GM19328 (cell line): ENCODE measurements around the gene SLC6A13.

Experiments
- ATAC-seq: cut with Tn5 transposase; IDR thresholded peaks from one replicate; pipeline ENCODE4 v1.9.1; 2021; ENCODE audit warnings: mild to moderate bottlenecking, moderate library complexity; ENCODE audit not compliant: unreplicated experiment

SLC6A13 gene

DNA sequence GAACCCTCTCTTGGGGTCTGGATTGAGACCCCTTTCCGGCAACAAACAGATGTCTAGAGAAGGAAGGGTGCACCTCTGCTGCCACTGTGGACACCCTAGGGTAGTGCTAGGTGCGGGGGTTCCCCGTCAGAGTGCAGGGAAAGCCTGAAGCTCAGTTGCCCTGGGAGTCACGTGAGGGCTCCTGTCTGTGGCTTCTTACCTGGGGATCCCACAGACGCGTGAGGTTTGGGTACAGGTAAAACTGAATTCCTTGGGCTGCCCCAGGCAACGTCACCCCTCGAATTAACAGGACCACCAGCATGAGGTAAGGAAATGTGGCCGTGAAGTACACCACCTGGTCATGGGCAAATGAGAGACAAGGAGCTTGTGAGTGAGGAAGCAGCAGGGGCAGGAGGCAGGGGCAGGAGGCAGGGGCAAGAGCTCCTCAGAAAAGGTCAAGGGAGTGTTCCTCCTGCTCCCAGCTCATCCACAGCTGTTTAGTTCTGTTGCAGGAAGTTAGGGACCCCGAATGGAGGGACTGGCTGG, 27.7 kb downstream of the SLC6A13 start:
- no peak for ATAC-seq

DNA sequence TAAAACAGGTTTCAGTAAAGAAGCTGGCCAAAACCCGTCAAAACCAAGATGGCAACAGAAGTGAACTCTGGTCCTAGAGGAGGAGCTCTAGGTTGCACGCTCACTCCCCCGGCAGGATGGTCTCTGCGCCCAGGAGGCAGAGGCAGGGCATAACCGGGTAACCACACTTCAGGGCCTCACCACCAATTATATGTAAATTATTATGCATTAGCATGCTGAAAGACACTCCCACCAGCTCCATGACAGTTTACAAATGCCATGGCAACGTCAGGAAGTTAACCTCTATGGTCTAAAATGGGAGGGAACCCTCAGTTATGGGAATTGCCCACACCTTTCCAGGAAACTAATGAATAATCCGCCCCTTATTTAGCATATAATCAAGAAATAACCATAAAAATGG, 28.6 kb downstream of the SLC6A13 start:
- no peak for ATAC-seq

DNA sequence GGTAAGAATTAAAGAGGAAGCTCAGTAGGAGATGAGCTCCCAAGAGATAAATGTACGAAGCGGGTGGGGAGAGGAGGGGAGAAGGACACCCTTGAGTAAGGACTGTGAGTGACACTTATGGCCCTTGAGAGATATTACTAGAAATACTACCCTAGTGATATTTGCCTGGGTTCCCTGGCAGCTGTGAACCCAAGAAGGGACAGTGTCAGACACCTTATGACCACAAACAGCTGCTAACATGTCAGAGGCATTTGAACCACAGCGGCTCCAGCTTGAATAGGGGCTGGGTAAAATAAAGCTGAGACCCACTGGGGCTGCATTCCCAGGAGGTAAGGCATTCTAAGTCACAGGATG, 29.0 kb downstream of the SLC6A13 start:
- no peak for ATAC-seq

DNA sequence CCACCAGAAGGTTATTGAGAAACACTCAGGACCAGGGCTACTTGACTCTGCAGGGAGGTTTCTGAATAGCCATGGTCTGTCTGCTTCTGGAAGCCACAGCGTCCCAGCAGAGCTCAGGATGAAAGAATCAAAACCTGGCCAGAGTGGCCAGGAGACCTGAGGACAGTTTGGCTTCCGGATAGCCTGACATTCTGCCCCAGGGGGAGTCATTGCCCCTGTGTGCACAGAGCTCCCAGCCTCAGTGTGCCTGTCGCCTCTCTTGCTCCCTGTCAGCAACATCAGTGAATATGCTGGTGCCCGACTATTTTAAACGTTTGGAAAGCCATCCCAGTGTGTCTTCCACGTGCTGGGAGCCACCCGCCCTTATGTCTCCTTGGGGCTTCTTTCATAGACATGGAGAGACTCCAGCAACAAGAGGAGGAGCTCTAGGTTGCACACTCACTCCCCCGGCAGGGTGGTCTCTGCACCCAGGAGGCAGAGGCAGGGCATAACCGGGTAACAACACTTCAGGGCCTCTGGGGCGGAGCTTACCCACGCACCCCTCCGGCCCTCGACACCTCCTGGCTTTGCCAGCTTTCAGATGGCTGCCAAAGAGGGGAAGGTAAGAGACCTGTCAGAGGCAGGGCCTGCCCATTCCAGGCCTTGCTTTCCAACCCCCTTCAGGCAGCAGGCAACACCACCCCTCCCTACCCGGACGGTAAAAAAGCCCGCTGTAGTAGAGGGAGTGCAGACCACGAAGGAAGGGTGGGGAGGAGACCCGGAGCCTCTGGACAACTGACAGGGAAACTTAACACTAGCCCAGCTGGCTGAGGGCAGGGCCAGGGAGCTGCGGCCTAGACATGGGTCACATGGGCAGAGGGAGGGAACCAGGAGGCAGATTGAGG, 29.7 kb downstream of the SLC6A13 start:
- no peak for ATAC-seq

DNA sequence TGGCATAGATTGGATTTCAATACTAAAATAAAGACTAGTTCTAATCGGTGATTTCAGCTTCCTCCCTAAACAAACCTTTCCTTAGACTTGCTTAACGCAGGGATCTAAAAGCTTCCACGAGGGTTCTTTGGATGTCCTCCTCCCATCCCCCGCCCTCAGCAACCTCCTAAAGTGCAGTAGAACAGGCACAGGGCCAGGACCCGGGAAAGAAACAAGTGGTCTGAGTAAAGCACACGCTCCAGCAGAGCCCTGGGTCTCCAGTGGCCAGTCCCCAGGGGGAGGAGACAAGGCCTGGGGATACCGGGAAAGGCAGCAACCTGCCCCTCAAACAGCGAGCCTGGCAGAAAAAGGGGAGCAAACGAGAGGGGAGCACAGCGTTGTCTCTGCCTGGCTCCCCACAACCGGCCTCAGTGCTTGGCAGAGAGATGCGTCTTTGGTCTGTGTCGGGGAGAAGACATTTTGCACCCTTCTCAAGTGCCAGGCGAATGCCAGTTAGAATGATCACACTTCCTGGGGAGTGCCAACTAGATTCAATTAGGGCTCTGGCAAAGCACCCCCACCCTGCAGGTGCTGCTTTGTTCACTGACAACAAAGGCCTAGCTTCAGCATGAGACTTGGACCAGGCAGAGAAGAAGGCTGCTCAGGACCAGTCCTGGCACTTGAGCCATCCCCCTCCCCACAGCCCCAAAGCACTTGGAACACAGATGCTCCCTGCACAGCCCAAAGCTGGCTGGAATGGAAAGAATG, 31.5 kb downstream of the SLC6A13 start:
- ATAC-seq: no peak

DNA sequence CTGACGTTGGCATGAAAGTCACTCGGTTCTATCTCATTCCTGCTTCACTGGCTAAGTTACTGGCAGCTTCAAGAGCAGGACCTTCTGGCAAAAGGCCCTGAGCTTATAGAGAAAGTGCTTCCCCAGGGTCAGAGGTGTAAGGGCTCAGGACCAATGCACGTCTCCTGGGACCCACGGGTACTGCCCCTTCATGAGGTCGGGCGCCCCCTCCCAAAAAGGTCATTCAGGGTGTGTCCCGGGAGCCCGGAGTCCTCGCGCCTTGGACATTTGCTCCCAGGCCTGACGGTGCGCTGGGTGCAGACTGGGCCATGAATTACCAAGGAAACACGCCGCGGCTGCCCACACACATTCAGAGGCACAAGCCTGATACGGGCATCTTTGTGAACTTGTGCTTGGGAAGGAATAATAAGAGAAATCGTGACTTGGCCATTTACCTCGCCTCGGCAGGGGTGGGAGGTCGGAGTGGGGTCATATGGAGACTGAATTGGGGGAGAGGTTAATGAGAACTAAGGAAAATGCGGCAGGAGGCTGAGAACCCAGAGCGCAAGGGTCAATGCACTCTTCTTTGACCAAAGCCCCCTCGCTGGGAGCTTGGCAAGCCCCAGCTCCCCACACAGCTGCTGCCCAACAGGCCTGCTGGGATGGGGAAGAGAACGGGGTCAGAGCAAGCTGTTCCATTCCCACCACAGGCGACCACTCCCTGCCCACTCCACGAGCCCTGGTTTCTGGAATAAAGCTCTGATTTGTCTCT, 33.0 kb downstream of the SLC6A13 start:
- no peak for ATAC-seq

DNA sequence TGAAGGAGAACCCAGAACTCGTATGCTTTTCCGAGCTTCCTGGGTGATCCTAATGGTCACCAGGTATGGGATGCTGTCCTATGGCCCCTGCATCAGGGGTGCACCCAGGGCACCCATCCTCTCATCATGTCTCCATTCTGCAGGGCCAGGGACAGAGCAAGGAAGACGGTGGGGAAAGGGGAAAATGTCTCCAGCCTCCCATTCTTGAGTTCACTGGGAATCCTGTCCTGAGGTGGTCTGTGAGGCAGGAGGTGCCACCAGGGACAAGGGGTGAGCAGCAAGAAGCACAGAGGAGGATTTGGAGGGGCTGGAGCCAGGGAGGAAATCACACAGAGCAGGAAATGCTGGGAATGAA, 33.8 kb downstream of the SLC6A13 start:
- ATAC-seq: no peak

DNA sequence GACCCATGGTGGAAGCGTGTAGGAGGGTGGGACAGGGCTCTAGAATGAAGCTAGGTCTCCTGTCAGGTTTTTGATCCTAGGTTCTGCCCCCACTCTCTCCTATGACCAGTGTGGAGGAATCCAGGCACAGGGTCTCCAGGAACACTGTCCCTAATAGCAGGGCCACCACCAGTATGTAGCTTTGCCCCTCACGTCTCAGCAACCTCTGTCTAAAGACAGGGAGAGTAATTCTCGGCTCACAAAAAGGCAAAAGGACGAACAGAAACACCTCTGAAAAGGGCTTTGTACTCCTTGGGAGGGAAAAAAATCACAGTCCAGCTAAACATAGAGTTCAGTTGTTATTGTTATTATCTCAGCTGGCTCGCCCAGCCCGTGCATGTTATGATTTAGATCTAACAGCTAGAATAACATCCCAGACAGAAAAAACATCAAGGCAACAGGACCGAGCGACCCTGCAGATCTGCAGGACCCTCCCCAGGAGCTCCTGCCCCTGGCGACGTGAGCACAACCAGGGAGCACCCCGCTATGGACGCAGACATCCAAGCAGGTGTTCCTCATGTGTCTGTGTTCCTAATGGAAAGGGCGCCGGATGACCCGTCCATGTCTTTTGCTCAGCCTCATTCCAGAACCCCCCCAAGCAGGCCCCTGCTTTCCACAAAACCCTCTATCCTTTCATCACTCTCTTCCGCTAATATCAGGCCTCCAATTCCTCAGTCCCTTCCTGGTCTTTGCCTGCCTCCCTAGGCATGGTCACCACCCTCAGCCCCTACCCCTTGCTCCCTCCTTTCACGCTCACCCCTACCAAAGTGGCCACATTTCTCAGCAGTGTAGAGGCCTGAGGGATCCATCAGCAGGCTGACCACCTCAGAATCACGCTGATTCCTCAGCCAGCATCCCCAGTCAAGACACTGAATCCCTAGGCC, 34.5 kb downstream of the SLC6A13 start:
- ATAC-seq: no peak

DNA sequence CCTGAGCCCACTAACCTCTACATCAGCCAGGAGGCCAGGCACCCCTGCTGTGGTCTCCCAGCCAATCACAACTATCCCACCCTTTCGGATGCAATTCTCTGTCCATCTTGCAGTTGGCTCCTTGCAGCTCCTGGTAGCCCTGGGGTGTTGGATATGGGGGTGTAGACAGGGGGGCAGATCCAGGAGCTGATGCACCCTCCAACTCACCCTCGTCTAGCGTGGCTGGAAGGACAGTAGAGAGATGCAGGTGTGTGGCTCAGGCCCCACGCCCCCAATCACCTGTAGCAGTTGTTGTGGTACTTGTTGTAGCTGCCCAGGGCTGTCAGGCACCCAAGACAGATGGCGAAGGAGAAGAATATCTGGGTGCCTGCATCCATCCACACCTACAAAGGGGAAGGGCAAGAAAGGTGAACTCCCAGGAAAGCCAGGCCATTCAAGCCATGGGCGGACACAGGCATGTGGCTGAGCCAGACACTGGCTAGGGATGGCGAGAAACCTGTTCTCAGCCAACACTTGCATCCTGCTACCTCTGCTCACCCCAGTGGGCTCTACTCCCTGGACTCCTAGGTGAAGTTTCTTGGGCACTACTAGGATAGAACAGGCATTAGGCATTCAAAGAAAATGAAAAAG, 35.2 kb downstream of the SLC6A13 start:
- ATAC-seq: no peak

DNA sequence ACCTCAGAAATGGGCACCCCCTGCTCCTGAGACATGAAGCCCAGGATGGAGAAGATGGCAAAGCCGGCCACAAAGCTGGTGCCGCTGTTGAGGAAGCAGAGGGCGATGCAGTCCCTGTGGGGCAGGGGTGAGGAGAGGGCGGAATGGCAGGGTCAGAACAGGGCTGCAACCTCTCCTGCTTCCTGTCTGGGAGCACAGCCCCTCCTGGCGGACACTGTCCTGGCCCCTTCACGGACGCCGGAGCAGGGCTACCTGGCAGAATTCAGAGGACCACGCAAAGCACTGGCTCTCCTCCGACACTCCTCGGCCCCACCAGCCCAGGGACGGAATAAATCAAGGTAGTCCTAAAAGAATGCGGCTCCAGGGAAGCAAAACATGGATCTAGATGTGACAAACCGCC, 36.2 kb downstream of the SLC6A13 start:
- no peak for ATAC-seq

DNA sequence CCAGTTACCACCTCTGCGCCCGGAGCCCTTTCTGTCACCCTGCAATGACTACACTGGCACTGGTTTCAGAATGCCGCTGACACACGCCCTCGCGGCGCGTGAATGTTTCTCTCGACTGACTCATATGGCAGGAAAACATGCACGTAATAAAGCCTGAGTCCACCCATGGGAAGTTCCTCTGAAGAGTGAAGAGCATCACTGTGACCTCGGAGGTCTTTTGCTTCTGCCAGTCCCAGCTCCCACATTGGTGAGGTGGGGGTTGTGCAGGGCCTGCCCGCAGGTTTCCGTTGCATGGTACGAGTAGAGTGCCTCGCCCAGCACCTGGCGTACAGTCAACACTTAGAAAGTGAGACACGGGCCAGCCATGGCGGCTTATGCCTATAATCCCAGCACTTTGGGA, 37.6 kb downstream of the SLC6A13 start:
- ATAC-seq: no peak

DNA sequence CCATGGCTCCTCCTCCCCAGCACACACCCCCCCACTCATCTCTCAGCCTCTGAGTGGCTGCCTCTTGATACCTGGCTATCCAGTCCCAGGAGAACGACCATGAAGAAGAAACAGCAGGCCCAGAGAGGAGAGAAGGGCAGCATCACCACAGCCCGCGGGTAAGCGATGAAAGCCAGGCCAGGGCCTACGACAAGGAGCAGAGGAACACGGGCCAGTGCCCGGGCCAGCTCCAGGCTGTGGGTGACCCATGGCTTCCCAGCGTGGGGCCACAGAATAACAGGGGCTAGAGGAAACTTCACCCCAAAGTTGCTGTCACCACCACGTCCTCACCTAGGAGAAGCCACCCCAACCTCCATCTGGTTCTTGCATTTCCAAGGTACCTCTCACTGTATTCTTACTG, 38.3 kb downstream of the SLC6A13 start:
- no peak for ATAC-seq

DNA sequence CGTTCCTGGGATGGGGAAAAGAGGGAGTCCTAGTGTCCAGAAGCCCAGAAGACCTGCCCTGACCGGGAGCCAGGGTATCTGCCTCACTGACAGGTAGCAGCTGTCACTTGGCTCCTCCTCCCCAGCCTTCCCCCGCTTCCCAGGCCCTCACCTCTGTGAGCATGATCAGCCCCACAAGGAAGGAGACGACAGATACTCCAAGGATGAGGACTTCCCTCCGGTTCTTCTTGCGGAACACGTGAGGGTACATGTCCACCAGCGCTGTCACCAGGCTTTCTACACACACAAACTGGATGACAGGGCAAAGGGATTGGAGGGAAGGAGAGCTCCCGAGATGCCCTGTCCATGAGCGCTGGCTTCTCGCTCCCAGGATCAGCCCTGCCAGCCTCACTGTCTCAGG, 38.8 kb downstream of the SLC6A13 start:
- no peak for ATAC-seq

DNA sequence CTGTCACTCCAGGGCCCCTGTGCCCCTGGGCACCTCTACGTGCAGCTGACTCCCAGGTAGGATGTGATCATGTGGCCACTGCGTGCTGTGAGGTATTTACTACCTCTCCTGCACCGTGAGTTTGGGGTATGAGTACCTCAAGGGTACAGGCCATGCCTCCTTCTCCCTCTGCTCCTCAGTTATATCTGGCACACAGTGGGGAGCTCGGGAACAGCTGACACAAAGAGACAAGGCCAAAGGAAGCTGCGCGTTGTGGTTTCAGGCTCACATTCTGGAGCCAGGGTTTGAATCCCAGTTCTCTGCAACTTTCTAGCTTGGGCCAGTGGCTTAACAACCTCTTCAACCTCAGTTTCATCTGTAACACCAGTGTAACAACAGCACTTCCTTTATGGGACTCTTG, 40.9 kb downstream of the SLC6A13 start:
- no peak for ATAC-seq

DNA sequence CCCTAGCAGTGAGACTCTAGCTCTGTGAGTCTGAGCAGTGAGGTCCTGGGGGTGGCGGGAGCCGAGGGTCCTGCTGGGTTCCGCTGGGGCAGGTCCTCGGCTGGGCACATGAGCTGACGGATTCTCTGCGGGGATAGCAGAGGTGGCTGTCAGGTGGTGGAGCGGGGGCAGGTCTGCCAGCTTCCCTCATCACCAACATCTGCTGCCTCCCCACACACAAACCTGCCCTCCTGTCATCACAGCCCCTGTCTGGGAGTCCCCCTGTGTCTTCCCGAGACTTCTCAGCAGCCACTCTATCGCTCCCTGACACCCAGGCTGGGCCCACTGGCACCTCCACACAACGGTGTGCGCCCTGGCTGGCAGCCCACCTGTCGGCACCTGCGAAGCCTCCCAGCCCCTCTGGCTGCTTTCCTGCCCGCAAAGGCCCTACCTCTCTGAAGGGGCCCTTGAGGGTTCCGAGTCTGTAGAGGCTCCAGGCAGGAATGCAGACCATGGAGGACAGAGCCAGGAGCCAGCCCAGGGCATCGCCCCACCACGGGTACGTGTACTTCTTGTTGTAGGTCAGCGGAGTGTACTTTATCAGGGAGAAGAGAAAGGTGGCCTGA, 41.6 kb downstream of the SLC6A13 start:
- no peak for ATAC-seq

DNA sequence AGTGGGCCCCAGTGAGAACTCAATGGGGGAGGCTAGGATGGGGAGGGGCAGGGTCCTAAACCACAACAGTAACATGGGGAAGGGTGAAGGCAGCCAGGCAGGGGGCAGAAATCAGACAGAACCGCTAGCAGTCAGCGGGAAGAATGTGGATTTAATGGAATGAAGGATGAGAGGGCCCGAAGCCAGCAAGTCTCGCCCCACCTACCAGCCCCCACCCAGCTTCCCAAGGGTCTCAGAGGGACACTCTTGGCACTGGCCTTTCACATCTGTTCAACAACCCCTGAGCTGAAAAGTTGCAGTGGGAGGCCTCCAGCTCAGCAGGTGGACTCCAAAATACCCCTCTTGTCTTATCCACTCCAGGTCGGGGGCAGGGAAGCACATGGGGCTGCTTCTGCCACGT, 42.1 kb downstream of the SLC6A13 start:
- no peak for ATAC-seq

DNA sequence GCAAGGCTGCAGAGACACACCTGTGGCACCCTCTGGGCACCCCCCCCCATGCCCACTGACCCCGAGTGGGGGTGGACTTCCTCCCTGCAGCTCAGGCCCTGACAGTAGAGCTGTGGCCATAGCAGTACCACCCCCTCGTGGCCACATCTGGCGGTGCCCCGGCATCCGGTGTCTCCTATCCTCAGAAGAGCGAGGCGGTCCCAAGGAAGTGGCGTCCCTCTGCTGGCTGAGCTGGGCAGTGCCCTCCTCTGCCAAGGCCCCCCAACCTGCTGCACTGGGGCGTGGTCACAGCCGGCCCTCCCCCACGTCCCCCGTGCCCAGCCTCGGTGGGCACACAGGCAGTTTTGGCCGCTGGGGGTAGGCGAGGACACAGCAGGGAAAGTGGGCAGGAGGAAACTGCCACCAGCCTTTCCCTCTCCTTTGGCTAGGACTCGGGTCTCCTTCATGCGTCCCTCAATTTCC, 42.7 kb downstream of the SLC6A13 start:
- ATAC-seq: no peak

DNA sequence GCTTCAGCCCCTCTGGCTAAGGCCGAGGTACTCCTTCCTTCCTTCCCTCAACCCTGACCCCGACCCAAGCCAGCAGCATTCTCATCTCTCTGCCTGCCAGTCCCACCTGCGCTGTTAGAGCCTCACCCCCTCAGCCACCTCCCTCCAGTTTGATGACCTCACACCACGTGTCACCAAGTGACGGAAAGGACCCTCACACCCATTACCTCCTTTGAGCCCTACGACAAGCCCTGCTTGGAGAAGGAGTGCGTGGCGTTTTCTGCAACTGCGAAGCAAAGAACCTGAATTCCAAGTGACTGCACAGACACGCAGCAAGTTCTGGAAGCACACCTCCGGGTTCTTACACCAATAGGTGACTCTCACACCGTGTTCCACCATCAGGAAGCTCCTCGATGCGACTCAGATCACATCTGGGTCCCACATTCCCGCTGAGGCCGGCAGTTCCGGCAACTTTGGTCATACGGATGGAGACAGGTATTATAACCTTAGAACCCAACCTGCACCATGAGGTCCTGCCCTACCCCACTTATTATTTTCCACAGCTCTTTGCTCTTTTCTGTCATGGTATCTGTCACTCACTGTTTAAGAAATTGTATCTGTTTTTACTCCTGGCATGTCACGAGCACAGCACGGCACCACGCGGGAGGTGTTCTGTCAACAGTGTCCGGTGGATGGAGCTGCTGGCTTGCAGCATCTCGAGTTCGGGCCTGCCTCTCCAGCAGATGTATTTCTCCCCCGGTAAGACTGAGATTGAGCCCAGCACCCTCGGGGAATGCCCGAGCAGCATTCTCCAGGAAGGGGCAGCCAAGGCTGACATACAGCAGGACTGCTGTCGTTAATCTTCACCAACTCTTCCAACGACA, 43.7 kb downstream of the SLC6A13 start:
- no peak for ATAC-seq

DNA sequence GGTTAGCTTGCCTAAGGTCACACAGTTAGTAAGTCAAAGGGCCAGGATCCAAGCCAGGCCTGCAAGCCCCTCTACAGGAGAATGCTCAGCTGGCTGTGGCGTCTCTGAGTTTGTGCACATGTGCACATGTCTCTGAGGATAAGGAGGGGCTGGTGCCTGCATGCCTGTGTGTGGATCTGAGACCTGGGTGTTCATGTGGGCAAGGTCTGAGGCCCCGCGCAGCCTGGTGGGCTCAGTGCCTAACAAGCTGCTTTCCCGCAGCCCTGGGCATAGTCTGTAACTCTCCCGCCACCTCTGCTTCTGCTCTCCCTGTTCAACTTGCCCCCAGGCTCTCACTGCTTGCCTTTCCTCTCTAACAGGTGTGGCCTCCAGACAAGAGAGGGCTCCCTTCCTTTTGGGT, 44.4 kb downstream of the SLC6A13 start:
- ATAC-seq: no peak
